ENCODE data around the gene IRF9. TPM values are rescaled to one million over a fixed set of nuclear protein-coding genes. Genes with fewer than 3 reads are reported as not detected.

Gene IRF9
- total and polyA plus RNA-seq, 2 of the 13 experiments (the other 11 are each of a cell fraction or from before 2014, with no cell fraction given), result 14.9 to 49.7 TPM

DNA sequence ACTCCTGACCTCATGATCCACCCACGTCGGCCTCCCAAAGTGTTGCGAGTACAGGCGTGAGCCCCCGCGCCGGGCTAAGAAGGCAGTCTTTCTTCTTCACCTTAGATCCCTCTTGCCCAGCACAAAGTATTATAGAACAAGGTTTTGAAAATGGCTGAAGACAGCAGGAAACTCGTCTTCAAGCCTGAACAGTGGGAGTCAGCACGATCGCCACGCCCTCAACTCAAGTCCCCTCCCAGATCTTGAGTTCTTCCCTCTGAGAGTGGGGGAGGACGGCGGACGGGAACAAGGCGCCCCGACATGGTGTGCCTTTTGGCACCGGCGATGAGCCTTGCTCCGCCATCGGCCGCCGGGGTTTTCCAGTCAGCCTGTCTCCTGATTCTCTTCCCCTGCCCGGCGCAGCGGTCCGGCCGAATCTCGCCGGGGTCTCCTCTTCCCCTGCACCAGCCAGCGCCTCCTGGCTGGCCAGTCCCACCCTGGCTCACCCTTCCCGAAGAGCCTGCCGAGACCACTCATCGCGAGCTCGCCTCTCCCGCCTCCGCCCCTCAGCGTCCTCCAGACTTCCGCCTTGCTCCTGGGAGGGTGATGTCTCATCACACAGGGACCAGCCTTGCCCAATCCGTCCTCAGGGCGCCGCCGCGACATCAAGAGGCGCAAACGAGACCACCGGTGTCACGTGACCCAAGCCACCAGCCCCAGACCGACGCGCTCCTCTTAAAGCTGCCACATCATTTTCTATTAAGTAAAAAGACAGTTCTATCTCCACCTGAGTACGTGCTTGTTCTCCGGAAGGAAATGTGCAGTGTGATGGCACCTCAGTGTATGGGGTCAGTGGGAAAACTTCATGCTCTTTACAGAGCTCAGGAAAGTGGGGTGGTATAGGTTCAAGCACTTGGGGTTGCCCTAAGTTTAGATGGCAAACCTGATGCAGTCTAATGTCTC, 52.1 kb downstream of the IRF9 start, which contains the start of gene CHMP4A (continued):
- TF ChIP-seq, protein P1, sequence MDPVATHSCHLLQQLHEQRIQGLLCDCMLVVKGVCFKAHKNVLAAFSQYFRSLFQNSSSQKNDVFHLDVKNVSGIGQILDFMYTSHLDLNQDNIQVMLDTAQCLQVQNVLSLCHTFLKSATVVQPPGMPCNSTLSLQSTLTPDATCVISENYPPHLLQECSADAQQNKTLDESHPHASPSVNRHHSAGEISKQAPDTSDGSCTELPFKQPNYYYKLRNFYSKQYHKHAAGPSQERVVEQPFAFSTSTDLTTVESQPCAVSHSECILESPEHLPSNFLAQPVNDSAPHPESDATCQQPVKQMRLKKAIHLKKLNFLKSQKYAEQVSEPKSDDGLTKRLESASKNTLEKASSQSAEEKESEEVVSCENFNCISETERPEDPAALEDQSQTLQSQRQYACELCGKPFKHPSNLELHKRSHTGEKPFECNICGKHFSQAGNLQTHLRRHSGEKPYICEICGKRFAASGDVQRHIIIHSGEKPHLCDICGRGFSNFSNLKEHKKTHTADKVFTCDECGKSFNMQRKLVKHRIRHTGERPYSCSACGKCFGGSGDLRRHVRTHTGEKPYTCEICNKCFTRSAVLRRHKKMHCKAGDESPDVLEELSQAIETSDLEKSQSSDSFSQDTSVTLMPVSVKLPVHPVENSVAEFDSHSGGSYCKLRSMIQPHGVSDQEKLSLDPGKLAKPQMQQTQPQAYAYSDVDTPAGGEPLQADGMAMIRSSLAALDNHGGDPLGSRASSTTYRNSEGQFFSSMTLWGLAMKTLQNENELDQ (CRISPR knock-in tag; IDR thresholded peaks at IDR 0.05; ENCODE audit: borderline replicate concordance), result peak; percentile 34; the same call in 1 of the 2 replicates
- TF ChIP-seq ZNF652 (CRISPR knock-in tag; IDR thresholded peaks at IDR 0.05; ENCODE audit: borderline replicate concordance, low read depth), result no peak; the same call in 1 of the 2 replicates
- no peak for TF ChIP-seq CENPX (CRISPR knock-in tag; IDR thresholded peaks at IDR 0.05)
- TF ChIP-seq ZNF317 (CRISPR knock-in tag; IDR thresholded peaks at IDR 0.05), result peak; percentile 94
- peak; percentile 30; the same call in 1 of the 2 replicates for TF ChIP-seq ZMYM3 (CRISPR knock-in tag; IDR thresholded peaks at IDR 0.05)
- TF ChIP-seq ZNF350 (CRISPR knock-in tag; IDR thresholded peaks at IDR 0.05; ENCODE audit: borderline replicate concordance, low read depth), result peak; percentile 99
- 0 out of 2 replicates have a peak, but pooled peaks have one; percentile 72 for TF ChIP-seq KLF11 (CRISPR knock-in tag; IDR thresholded peaks at IDR 0.05)
- TF ChIP-seq FOXA1 (IDR thresholded peaks at IDR 0.05), result no peak
- TF ChIP-seq FOXA1 (CRISPR knock-in tag; IDR thresholded peaks at IDR 0.05), result peak; percentile 52; the same call in 1 of the 2 replicates
- TF ChIP-seq ARHGAP35 (CRISPR knock-in tag; IDR thresholded peaks at IDR 0.05; ENCODE audit: borderline replicate concordance), result peak; percentile 97; the same call in 1 of the 2 replicates
- peak; percentile 63 for TF ChIP-seq SMAD1 (CRISPR knock-in tag; IDR thresholded peaks at IDR 0.05; ENCODE audit: borderline replicate concordance, low read depth)
- TF ChIP-seq ATAD3A (CRISPR knock-in tag; IDR thresholded peaks at IDR 0.05), result peak; percentile 48; the same call in 1 of the 2 replicates
- peak; percentile 86 for TF ChIP-seq FOXK2 (IDR thresholded peaks at IDR 0.05)
- peak; percentile 97 for TF ChIP-seq MEIS1 (CRISPR knock-in tag; IDR thresholded peaks at IDR 0.05; ENCODE audit: borderline replicate concordance)
- no peak for TF ChIP-seq SRSF9 (IDR thresholded peaks at IDR 0.05; ENCODE audit: borderline replicate concordance, insufficient read depth, low read depth, low read length, poor library complexity, severe bottlenecking)
- TF ChIP-seq HMGA1 (CRISPR knock-in tag; conservative IDR thresholded peaks at IDR 0.05), result no peak
- TF ChIP-seq ZNF274 (CRISPR knock-in tag; IDR thresholded peaks at IDR 0.05), result peak; percentile 99
- no peak for TF ChIP-seq MLLT10 (CRISPR knock-in tag; IDR thresholded peaks at IDR 0.05)
- TF ChIP-seq, protein P2, sequence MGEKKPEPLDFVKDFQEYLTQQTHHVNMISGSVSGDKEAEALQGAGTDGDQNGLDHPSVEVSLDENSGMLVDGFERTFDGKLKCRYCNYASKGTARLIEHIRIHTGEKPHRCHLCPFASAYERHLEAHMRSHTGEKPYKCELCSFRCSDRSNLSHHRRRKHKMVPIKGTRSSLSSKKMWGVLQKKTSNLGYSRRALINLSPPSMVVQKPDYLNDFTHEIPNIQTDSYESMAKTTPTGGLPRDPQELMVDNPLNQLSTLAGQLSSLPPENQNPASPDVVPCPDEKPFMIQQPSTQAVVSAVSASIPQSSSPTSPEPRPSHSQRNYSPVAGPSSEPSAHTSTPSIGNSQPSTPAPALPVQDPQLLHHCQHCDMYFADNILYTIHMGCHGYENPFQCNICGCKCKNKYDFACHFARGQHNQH (CRISPR knock-in tag; IDR thresholded peaks at IDR 0.05), result peak; percentile 94; the same call in 1 of the 2 replicates
- TF ChIP-seq THAP11 (CRISPR knock-in tag; IDR thresholded peaks at IDR 0.05), result peak; percentile 96
- peak; percentile 95; the same call in 1 of the 2 replicates for TF ChIP-seq ZSCAN12 (CRISPR knock-in tag; IDR thresholded peaks at IDR 0.05)
- TF ChIP-seq FOXJ3 (CRISPR knock-in tag; IDR thresholded peaks at IDR 0.05; ENCODE audit: borderline replicate concordance), result peak; percentile 90
- peak; percentile 90; the same call in 1 of the 2 replicates for TF ChIP-seq CC2D1A (CRISPR knock-in tag; IDR thresholded peaks at IDR 0.05)
- no peak for TF ChIP-seq PRMT3 (CRISPR knock-in tag; IDR thresholded peaks at IDR 0.05; ENCODE audit: borderline replicate concordance, low read depth)
- TF ChIP-seq CCDC6 (CRISPR knock-in tag; IDR thresholded peaks at IDR 0.05), result no peak

Data from HepG2 (cell line).